Activated gamma-delta T cell treated with Interleukin-2 at 50 U/mL for 16 hours (primary cell): ENCODE results near the gene PPFIBP2.

Experiments used
- DNase-seq: peaks from one replicate; pipeline ENCODE4 v3.0.0-alpha.2; 2020

The PPFIBP2 gene

DNA sequence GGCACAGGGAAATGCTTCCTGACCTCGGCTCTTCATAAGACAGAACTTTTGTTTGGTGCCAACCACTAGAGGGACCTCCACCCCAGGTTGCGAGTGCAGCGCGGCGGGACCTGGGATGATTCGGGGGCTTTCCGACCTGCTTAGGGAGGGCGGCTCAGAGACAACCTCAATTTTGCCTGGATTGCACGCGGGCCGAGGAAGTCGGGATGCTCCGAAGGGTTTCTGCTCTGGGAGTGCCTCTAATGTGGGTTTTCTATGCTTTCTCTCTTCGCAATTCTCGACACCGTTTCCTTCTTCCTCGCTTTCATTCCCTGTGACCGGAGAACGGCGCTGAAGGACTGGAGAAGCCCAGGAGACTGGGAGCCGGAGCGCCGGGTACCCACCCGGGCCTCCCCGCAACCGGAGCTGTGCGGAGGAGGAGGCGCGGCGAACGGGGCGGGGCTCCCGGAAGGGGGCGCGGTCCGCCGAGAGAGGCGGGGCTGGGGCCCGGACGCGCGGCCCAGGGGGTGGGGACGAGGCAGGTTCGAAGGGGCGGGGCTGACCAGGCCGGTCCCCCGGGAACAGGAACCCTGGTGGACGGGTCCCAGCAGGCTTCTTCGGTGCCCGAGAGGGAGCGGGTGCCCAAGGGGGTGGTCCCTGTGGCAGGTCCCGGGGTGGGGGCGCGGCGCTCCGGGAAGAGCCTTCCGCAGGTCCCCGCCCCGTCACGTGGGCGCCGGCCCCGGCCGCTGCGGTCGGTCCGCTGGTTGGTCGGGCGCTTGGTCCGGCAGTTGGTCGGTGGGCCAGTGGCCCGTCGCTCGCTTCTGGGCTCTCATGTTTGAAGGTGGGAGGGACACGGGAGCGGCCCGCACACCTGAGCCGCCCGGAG is at the start of gene PPFIBP2:
Gene PPFIBP2 (plus strand): TSS at position 766 of the 865 bp plus-strand sequence. CDS start 35,477 bp downstream, outside the sequence.
- DNase-seq: peak; percentile 77

DNA sequence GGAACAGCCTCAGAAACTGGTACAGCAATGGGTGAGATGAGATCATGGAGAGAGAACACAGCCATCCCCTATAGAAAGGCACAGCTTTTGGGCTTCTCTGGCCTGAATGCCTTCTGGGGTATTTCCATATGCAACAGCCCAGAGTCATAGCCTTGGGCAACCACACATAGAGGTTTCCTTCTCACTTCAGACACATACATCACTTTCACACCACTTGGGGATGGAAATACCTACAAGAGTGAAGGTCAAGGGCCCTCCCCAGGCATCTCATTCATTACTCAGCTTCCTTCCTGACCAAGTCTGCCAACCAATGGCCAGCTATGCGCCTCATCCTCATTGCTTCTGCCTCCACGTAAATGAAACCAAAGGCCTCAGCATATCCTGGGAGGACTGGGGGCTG is 46.1 kb upstream of the PPFIBP2 start:
- DNase-seq: no peak

DNA sequence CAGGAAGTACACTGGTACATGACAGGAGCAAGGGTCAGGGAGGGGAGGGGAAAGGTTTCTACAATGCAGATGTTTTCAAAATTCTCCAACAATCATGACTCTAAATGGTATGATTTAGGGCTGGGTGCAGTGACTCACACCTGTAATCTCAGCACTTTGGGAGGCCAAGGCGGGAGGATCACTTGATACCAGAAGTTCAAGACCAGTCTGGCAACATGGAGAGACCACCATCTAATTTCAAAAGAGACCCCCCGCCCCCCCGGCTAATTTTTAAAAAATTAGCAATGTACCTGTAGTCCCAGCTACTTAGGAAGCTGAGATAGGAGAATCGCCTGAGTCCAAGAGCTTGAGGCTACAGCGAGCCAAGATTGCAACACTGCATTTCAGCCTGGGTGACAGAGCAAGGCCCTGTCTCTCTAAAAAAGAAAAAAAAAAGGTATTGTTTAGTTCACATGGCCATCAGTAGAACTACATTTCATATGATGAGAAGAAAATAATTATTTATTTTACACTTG is 44.4 kb upstream of the PPFIBP2 start:
- DNase-seq: no peak

GRCh38 chr11:7471071-7471470 is 42.7 kb upstream of the PPFIBP2 start:
- DNase-seq: no peak

DNA sequence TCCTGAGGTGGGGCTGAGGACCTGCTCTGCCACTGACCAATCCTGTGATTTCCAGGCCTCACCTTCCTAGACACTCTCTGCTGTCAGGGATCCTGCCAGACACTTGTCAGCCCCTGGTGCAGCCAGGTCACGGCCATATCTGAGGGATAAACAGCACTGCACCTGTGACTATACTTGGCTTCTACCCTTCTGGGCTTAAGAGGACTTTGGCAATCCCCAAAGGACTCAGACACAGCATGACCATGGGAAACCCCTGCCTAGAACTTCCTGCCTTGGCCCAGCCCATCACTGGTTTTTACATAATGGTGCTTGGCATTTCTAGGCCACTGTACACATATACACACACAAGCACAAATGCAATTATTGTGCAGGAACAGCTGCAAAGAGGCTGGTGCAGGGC is 40.1 kb upstream of the PPFIBP2 start:
- DNase-seq: no peak

- no peak for DNase-seq
Measured at GRCh38 chr11:7480113-7480512, 33.7 kb upstream of the PPFIBP2 start.

DNA sequence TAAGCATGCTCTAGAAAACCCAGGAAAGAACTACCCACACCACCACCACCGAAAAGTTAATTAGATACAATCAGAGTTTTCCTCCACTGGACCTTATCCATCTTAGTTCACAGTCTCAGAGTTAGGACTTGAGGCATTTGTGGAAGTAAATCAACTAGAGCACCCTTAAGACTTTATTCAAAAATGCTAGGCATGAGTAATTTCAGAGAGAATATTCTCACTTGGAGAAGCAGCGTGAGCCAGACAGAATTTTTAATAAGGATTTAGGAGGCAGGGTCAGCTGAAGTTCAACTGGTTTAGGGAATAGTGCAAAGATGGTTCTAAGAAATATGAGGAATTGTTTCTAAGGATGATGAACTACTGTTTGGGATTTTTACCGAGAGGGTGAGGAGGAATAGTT is 29.7 kb upstream of the PPFIBP2 start:
- DNase-seq: no peak

- DNase-seq: no peak
Measured at GRCh38 chr11:7484645-7485044, 29.2 kb upstream of the PPFIBP2 start.

GRCh38 chr11:7485186-7486097 is 28.4 kb upstream of the PPFIBP2 start, which contains the start of gene OLFML1:
OLFML1 (plus strand) TSS chr11:7485506; CDS start chr11:7485876, 370 bp downstream.
- no peak for DNase-seq

DNA sequence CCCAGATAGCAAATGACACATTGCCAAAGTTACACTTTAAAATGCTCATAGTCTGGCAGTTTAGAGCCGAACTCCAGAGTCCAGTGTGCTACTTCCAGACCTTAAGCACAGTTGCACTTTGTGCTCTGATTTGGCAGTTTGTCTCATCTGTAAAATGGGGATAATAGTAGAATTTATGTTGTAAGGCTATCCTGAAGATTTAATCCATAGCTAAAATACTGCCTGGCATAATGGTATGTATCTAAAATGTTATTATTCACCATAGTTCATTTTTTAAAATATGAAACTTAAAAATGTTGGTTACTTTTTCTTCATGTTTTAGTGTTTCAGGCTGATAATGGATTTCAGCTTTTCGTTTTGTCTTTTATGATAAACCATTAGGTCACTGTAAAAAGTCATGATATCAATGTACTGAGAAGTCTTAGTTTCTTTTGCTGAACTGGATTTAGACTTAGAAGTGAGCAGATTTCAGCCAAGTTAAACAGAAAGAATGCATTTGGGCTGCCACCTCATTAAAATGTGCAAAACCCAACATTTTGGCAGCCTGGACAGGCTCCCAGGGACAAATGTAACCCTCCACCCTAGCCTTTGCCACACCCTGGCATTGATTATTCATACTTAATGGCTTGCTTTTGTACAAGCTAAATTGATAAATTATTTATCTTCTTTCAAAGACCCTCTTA is 27.6 kb upstream of the PPFIBP2 start:
- DNase-seq: no peak

DNA sequence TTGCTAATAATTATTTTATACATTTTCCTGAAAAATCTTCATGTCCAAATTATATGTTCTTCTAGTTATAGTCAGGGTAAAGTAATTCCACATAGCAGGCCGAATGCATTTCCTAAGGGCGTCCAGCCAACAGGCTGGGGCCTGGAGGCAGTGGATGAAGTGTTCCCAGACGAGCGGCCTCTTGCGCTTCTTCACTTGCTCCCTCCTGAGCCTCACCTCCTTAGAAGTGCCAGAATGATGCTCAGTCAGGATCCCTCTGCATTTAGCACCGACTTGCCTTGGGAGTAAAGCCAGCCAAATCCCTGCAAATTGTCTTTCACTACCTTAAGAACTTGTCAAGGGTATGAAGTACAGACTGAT is 27.0 kb upstream of the PPFIBP2 start:
- no peak for DNase-seq

- DNase-seq: no peak
Measured at GRCh38 chr11:7487360-7487759, 26.4 kb upstream of the PPFIBP2 start.

GRCh38 chr11:7488681-7489080 is 25.1 kb upstream of the PPFIBP2 start:
- DNase-seq: no peak

GRCh38 chr11:7489376-7489775 is 24.4 kb upstream of the PPFIBP2 start:
- no peak for DNase-seq

DNA sequence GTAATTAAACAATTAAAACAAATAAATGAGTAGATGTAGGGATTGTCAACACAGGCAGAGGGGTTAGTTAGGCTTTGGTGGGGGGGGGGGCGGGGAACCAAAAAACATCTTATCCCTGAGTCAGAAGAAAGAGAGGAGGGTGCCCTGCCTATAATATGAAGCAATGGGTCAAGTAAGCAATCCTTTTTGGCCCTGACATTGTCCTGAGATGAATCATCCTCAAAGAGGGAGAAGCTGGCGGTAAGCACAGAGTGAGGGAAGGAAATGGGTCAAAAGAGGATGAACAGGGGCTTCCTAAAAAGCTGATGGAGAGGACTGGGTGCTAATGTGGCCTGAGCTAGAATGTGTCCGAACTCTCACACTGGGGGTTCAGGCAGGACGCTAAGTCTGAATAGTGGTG is 23.7 kb upstream of the PPFIBP2 start:
- DNase-seq: no peak

DNA sequence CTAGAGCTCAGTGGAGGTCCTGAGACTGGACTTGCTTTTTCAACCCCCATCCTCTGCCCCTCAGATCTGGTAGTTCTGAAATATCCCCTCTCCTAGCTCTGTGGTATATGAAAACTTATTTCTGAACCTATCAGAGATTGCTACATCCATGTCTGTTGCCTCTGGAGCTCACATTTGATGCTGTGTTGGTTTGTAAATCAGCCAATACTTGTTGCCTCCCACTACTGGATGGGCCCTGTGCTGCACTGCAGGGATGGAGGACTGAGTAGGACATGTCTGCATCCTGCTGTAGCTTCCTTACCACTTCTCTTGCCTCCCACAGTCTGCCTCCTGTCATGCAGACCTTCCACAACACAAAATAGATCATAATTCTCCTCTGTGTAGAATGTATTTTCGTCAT is 23.3 kb upstream of the PPFIBP2 start:
- no peak for DNase-seq

GRCh38 chr11:7492253-7492652 is 21.5 kb upstream of the PPFIBP2 start:
- no peak for DNase-seq

DNA sequence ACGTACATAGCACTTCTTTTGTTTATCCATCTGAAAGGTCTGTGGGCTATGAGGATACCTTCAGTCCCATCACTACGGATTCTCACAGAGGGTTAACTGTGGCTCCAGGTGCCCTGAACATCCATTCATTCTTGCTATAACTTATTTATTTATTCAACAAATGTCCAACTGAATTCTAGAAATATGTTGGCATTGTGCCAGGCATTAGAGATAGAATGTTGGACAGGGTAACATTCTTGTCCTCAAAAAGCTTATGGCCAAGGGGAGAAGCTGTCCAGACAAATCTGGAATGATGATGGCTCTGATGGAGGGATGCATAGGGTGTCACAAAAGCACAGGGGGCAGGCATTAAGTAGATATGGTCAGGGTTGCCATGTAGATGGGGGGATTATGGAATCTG is 20.1 kb upstream of the PPFIBP2 start:
- no peak for DNase-seq

DNA sequence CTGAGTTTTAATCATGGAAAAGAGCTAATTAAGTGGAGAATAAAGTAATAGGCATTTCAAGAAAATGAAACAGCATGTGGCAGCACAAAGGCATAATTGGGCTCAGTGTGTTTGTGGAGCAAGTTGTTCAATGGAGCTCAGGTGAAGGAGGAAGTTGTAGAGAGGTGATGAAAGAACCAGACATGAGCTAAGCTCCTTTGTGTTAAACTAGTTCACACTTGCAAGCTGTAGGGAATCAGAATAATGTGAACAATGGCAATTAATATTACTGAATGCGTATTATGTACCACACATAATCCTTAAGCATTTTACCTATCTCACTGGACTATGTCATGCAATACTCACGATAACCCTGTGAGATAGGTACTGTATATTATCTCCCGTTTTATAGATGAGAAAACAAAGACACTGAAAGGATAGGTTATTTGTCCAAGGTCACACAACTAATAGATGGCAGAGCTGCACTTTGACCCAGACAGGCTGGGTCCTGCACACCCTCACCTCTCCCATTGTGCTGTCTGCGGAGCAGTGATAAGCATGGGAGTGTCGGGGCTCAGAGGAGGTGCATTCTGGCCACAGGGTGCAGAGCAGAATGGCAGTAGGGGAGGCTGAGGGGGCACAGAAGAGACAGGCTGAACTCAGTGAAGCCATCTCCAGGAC is 19.6 kb upstream of the PPFIBP2 start:
- no peak for DNase-seq

DNA sequence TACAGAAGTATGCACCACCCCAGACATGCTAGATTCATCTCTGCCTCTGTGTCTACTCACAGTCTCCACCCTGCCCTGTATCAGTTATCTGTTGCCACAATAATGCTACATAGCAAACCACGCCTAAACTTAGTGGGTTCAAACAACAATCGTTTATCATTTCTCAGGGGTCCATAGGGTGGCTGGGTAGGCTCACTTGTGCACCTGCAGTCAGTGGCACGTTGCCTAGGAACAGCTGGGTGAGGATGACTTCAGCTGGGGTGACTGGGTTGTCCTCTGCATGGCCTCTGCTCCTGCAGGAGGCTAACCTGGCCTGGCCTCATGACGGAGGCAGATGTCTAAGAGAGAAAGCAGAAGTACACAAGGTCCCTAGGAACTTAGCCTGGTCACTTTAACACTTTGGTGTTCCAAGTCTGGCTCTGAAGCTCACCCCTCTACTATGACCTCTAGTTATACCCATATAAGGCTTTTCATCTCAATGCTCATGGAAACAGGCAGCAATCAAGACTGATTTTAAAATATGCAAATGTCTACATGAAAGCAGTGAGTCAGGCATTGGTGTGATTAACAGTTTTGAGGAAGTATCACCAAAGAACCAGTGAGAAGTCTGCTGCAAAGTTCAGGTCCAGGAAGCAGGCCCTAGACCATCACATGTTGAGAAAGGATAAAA is 17.8 kb upstream of the PPFIBP2 start:
- DNase-seq: no peak

DNA sequence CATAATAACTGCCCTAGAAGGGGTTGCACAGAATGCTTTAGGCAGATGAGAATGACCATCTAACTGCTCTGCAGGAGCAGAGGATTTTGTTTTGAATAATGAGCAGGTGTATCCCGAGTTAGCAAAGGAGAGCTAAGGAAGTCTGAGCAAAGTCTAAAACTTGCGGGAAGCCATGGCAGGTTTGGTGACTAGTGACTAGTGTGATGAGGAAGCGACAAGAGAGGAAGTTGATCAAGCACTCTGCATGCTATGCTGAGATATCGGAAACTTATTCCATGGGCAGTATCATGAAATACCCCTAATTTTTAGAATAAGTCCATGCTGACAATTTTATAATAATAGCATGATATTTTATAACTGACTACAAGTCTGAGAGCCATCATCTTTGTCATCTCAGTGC is 15.6 kb upstream of the PPFIBP2 start:
- DNase-seq: no peak

- DNase-seq: no peak
Measured at GRCh38 chr11:7499081-7499480, 14.7 kb upstream of the PPFIBP2 start.
